ENCODE results near the gene NOSTRIN.
A peak's percentile ranks its signal among the peaks of the same experiment; 100 is the strongest.

NOSTRIN gene

GRCh38 chr2:168889635-168890005 lies 87.2 kb downstream of the NOSTRIN start:
- no peak for DNase-seq

GRCh38 chr2:168890006-168890782 lies 87.8 kb downstream of the NOSTRIN start, which contains the start of gene SPC25:
Gene SPC25, minus strand, starts transcription at chr2:168890430. Its CDS starts 911 bp downstream, at chr2:168889519.
- peak; percentile 94 for DNase-seq

- DNase-seq: no peak
These were observed 89.9 kb downstream of the NOSTRIN start for GRCh38 chr2:168892327-168892726.

- no peak for DNase-seq
These were observed 91.7 kb downstream of the NOSTRIN start for GRCh38 chr2:168894101-168894500.

- DNase-seq: no peak
These were observed 92.3 kb downstream of the NOSTRIN start for GRCh38 chr2:168894720-168895119.

- no peak for DNase-seq
These were observed 93.3 kb downstream of the NOSTRIN start for GRCh38 chr2:168895771-168896170.

GRCh38 chr2:168896783-168897182 lies 94.3 kb downstream of the NOSTRIN start:
- DNase-seq: no peak

GRCh38 chr2:168897449-168897848 lies 95.0 kb downstream of the NOSTRIN start:
- no peak for DNase-seq

- DNase-seq: no peak
These were observed 98.6 kb downstream of the NOSTRIN start, which contains the start of gene G6PC2 for GRCh38 chr2:168901003-168901402. Gene G6PC2, plus strand, starts transcription at chr2:168901291. Its CDS starts 41 bp downstream, at chr2:168901332.

- no peak for DNase-seq
These were observed 101.5 kb downstream of the NOSTRIN start for GRCh38 chr2:168903888-168904287.

GRCh38 chr2:168904358-168904757 lies 101.9 kb downstream of the NOSTRIN start:
- DNase-seq: no peak

- DNase-seq: no peak
These were observed 105.7 kb downstream of the NOSTRIN start for GRCh38 chr2:168907940-168908662.

GRCh38 chr2:168910330-168910729 lies 107.9 kb downstream of the NOSTRIN start:
- DNase-seq: no peak

GRCh38 chr2:168912466-168912865 lies 110.0 kb downstream of the NOSTRIN start:
- peak; percentile 51 for DNase-seq

- DNase-seq: peak; percentile 89
These were observed 110.5 kb downstream of the NOSTRIN start for GRCh38 chr2:168912901-168913369.

- DNase-seq: no peak
These were observed 111.1 kb downstream of the NOSTRIN start for GRCh38 chr2:168913495-168913894.
